Fibroblast of lung (primary cell): Measurements from ENCODE around the gene POLR3G. TPM values are rescaled to one million over a fixed set of nuclear protein-coding genes. Genes with fewer than 3 reads are reported as not detected.

ENCODE experiments used
- DNase-seq, 2 donors: peaks; one replicate each; pipeline versions ENCODE4 v3.0.0 to v3.0.0-alpha.2; 2010; ENCODE audit warnings: low read depth in 2 of 2
- H2AFZ ChIP-seq: 2 replicates; pipeline ENCODE4 v1.5.1; 2012; ENCODE audit warnings: low read length, control low read depth, inconsistent platforms
- H3K27ac ChIP-seq: 2 replicates; pipeline ENCODE4 v1.5.1; 2011; ENCODE audit warnings: low read length, control low read depth; ENCODE audit not compliant: insufficient read depth
- H3K27me3 ChIP-seq: 2 replicates; pipeline ENCODE4 v1.5.1; 2011; ENCODE audit warnings: mild to moderate bottlenecking, low read length; ENCODE audit not compliant: control insufficient read depth, insufficient read depth
- H3K36me3 ChIP-seq: 2 replicates; pipeline ENCODE4 v1.5.1; 2011; ENCODE audit warnings: low read length; ENCODE audit not compliant: control insufficient read depth, insufficient read depth
- H3K4me1 ChIP-seq: 2 replicates; pipeline ENCODE4 v1.5.1; 2011; ENCODE audit warnings: low read length; ENCODE audit not compliant: control insufficient read depth, insufficient read depth; ENCODE audit errors: extremely low read depth
- H3K4me2 ChIP-seq: 2 replicates; pipeline ENCODE4 v1.5.1; 2011; ENCODE audit warnings: low read length, control low read depth; ENCODE audit not compliant: insufficient read depth; ENCODE audit errors: extremely low read depth
- H3K4me3 ChIP-seq, 4 experiments: fragments of 200-600 bp in 1 of 4; sonication (generic) in 1 of 4; replicated peaks in 1 of 4; 2 replicates each; pipeline ENCODE4 v1.5.1; 2011 to 2016; ENCODE audit warnings: low read length in 4 of 4, low read depth in 3 of 4, mild to moderate bottlenecking in 3 of 4, control low read depth in 2 of 4, inconsistent platforms in 1 of 4, mixed read lengths in 1 of 4; ENCODE audit not compliant: insufficient read depth in 1 of 4; ENCODE audit errors: control extremely low read depth in 1 of 4
- H3K79me2 ChIP-seq: 2 replicates; pipeline ENCODE4 v1.5.1; 2012; ENCODE audit warnings: mild to moderate bottlenecking, low read length, inconsistent platforms; ENCODE audit not compliant: control insufficient read depth, insufficient read depth
- H3K9ac ChIP-seq: 2 replicates; pipeline ENCODE4 v1.5.1; 2011; ENCODE audit warnings: mild to moderate bottlenecking, low read length, control low read depth; ENCODE audit not compliant: insufficient read depth
- H3K9me3 ChIP-seq: 2 replicates; pipeline ENCODE4 v1.5.1; 2012; ENCODE audit warnings: low read depth, low read length; ENCODE audit not compliant: control insufficient read depth, insufficient read depth
- H4K20me1 ChIP-seq: 2 replicates; pipeline ENCODE4 v1.5.1; 2011; ENCODE audit warnings: low read length; ENCODE audit not compliant: control insufficient read depth, insufficient read depth; ENCODE audit errors: extremely low read depth
- EZH2 ChIP-seq: IDR thresholded peaks from 2 replicates; pipeline ENCODE4 v1.5.1; 2012; ENCODE audit warnings: low read length, control low read depth, mild to moderate bottlenecking; ENCODE audit errors: missing control alignments
- polyA minus RNA-seq: library from RNA; depleted of rRNA, polyadenylated mRNA; stranded (reverse); fragments of >200 nt; gene quantifications from 2 replicates; pipeline ENCODE4 v1.2.3, GENCODE V29; 2011; ENCODE audit warnings: low replicate concordance
- polyA plus RNA-seq, 2 donors: library from polyadenylated mRNA; depleted of rRNA in 1 of 2; stranded (reverse) in 1 of 2; unstranded in 1 of 2; fragments of >200 nt; gene quantifications; 2 replicates each; pipeline ENCODE4 v1.2.1, GENCODE V29; 2011 to 2012; ENCODE audit warnings: missing spikeins in 1 of 2
- total RNA-seq: library from RNA; depleted of rRNA; stranded (reverse); fragments of >200 nt; gene quantifications from 2 replicates; pipeline ENCODE4 v1.2.1, GENCODE V29; 2014
- TF ChIP-seq, protein P1 (sequence below), 2 donors: IDR thresholded peaks in 1 of 2; conservative IDR thresholded peaks in 1 of 2; 1 replicate in 1 of 2; 2 replicates in 1 of 2; pipeline ENCODE4 v1.5.1; 2011 to 2012; ENCODE audit warnings: low read length in 2 of 2, control low read depth in 1 of 2, inconsistent platforms in 1 of 2, low read depth in 1 of 2, mild to moderate bottlenecking in 1 of 2

Gene POLR3G, protein sequence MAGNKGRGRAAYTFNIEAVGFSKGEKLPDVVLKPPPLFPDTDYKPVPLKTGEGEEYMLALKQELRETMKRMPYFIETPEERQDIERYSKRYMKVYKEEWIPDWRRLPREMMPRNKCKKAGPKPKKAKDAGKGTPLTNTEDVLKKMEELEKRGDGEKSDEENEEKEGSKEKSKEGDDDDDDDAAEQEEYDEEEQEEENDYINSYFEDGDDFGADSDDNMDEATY
- 4.9 and 5.6 TPM in 2 replicates for total RNA-seq
- polyA plus RNA-seq, result 9.1 and 29.7 TPM in 2 replicates
- 6.2 and 14.8 TPM in 2 replicates for polyA plus RNA-seq (2012)
- 6.3 TPM in 1 of 2 replicates, not detected in the other for polyA minus RNA-seq

GRCh38 chr5:90474235-90475107, at the start of gene POLR3G, which contains the start of gene MBLAC2:
Gene POLR3G, plus strand, starts transcription at chr5:90474864. Its CDS starts 10,704 bp downstream, at chr5:90485568.
Gene MBLAC2, minus strand, starts transcription at chr5:90474771. Its CDS starts 479 bp downstream, at chr5:90474292.
- Histone ChIP-seq H3K9ac (peak within 1 kb of the TSS; percentile 66), H4K20me1 (no peaks in the 10 kb centered on the region), H3K4me2 (peak within 1 kb of the TSS; percentile 94), H3K36me3 (no peaks in the 10 kb centered on the region), H3K27ac (peak within 1 kb of the TSS; percentile 62), H3K27me3 (no peaks in the 10 kb centered on the region), H2AFZ (peak within 1 kb of the TSS; percentile 96), H3K79me2 (peaks cover 9% of the 10 kb centered on the region), H3K4me3 (peak within 1 kb of the TSS; percentile 77 to 90 (median 84)), H3K9me3 (no peaks in the 10 kb centered on the region), H3K4me1 (no peaks in the 10 kb centered on the region)
- TF ChIP-seq EZH2, result no peak
- TF ChIP-seq, protein P1, sequence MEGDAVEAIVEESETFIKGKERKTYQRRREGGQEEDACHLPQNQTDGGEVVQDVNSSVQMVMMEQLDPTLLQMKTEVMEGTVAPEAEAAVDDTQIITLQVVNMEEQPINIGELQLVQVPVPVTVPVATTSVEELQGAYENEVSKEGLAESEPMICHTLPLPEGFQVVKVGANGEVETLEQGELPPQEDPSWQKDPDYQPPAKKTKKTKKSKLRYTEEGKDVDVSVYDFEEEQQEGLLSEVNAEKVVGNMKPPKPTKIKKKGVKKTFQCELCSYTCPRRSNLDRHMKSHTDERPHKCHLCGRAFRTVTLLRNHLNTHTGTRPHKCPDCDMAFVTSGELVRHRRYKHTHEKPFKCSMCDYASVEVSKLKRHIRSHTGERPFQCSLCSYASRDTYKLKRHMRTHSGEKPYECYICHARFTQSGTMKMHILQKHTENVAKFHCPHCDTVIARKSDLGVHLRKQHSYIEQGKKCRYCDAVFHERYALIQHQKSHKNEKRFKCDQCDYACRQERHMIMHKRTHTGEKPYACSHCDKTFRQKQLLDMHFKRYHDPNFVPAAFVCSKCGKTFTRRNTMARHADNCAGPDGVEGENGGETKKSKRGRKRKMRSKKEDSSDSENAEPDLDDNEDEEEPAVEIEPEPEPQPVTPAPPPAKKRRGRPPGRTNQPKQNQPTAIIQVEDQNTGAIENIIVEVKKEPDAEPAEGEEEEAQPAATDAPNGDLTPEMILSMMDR (conservative IDR thresholded peaks at IDR 0.05 in 1 of 2, IDR thresholded peaks at IDR 0.05 in 1 of 2; ENCODE audit: low read depth in 1 of 2, low read length in 2 of 2), result peak; percentile 35 to 55
- DNase-seq, result peak; percentile 88 to 92

- no peak for TF ChIP-seq EZH2
- TF ChIP-seq, protein P1 (conservative IDR thresholded peaks at IDR 0.05 in 1 of 2, IDR thresholded peaks at IDR 0.05 in 1 of 2; ENCODE audit: low read depth in 1 of 2, low read length in 2 of 2), result peak; percentile 68 to 73
- Histone ChIP-seq H3K9ac (no peak overlapping the region), H3K4me2 (no peak overlapping the region), H3K36me3 (no peaks in the 10 kb centered on the region), H3K27me3 (peaks cover 5% of the 10 kb centered on the region), H2AFZ (no peak overlapping the region), H3K9me3 (no peaks in the 10 kb centered on the region), H3K27ac (no peak overlapping the region), H3K4me1 (no peaks in the 10 kb centered on the region), H3K4me3 (no peak overlapping the region), H4K20me1 (no peaks in the 10 kb centered on the region), H3K79me2 (no peaks in the 10 kb centered on the region)
- peak; percentile 37 to 47 for DNase-seq
Observed at GRCh38 chr5:90434116-90434714, 40.4 kb upstream of the POLR3G start.

DNA sequence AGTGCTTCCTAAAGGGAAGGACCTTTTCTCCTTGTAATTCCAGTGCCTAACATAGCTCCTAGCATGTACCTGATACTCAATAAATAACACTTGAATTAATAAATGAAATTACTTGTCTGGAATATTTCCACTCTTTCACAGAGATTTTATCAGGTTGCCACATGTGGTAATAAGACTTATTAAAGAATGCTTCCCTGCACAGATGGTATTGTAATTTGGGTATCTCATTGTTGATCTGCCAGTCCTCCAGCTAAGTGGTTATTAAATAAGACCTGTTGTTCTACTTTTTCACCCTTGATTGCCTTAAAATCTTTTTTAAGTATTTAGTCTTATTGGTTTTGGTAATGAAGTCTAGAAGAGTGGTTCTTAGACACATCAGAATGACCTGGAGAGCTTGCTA, 37.0 kb upstream of the POLR3G start:
- Histone ChIP-seq H3K4me3 (no peak overlapping the region), H3K79me2 (no peaks in the 10 kb centered on the region), H3K9ac (no peak overlapping the region), H4K20me1 (no peaks in the 10 kb centered on the region), H3K9me3 (no peaks in the 10 kb centered on the region), H3K4me2 (no peak overlapping the region), H3K36me3 (no peaks in the 10 kb centered on the region), H2AFZ (no peak overlapping the region), H3K27me3 (peaks cover 5% of the 10 kb centered on the region), H3K4me1 (no peaks in the 10 kb centered on the region), H3K27ac (no peak overlapping the region)
- TF ChIP-seq EZH2, result no peak
- TF ChIP-seq, protein P1 (conservative IDR thresholded peaks at IDR 0.05 in 1 of 2, IDR thresholded peaks at IDR 0.05 in 1 of 2; ENCODE audit: low read depth in 1 of 2, low read length in 2 of 2), result no peak
- DNase-seq, result no peak
